Measurements from ENCODE around the gene EPS8L3. TPM values are rescaled to one million over a fixed set of nuclear protein-coding genes. Genes with fewer than 3 reads are reported as not detected.

The EPS8L3 gene
- polyA plus RNA-seq, 1 donor from 2014 or later = not detected

DNA sequence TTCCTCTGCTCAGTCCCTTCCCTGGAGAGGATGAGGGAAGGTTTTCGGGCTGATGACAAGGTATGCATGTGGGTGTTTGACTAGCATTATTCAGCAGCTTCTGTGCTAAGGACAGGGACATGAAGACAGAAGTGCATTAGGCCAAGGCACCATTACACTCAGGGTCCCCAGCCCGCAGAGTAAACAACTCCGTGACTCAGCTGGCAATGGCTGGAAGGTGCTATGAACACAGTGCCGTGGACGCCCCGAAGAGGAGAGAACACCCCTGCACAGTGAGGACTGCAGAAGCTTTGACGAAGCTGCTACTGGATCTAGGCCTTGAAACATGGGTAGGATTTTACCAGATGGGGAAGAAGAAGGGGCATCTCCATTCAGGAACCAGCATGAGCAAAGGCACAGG lies 13.7 kb upstream of the EPS8L3 start:
- Histone ChIP-seq H3K36me3 (ENCODE audit: insufficient read depth, low read length) (no peaks in the 10 kb centered on the region), H3K4me3 (ENCODE audit: low read length) (no peak overlapping the region), H2AFZ (ENCODE audit: low read depth, low read length) (peak overlapping the region; percentile 33), H3K79me2 (replicated peaks; ENCODE audit: insufficient read depth, low read length) (no peaks in the 10 kb centered on the region), H3F3A (ENCODE audit: insufficient read depth, low read length, poor library complexity, severe bottlenecking) (no peaks in the 10 kb centered on the region), H3K9me3 (ENCODE audit: low read length) (peaks cover 4% of the 10 kb centered on the region), H4K20me1 (ENCODE audit: insufficient read depth) (no peaks in the 10 kb centered on the region), H3K27ac (ENCODE audit: low read length) (no peak overlapping the region), H3K4me2 (ENCODE audit: low read length) (no peak overlapping the region), H3K27me3 (ENCODE audit: insufficient read depth, low read depth, low read length) (no peaks in the 10 kb centered on the region), H3K9me2 (ENCODE audit: insufficient read depth, low read length) (no peaks in the 10 kb centered on the region), H3K9ac (ENCODE audit: low read length) (no peak overlapping the region)
- TF ChIP-seq, protein P1, sequence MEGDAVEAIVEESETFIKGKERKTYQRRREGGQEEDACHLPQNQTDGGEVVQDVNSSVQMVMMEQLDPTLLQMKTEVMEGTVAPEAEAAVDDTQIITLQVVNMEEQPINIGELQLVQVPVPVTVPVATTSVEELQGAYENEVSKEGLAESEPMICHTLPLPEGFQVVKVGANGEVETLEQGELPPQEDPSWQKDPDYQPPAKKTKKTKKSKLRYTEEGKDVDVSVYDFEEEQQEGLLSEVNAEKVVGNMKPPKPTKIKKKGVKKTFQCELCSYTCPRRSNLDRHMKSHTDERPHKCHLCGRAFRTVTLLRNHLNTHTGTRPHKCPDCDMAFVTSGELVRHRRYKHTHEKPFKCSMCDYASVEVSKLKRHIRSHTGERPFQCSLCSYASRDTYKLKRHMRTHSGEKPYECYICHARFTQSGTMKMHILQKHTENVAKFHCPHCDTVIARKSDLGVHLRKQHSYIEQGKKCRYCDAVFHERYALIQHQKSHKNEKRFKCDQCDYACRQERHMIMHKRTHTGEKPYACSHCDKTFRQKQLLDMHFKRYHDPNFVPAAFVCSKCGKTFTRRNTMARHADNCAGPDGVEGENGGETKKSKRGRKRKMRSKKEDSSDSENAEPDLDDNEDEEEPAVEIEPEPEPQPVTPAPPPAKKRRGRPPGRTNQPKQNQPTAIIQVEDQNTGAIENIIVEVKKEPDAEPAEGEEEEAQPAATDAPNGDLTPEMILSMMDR (IDR thresholded peaks at IDR 0.05; ENCODE audit: poor library complexity, severe bottlenecking) = no peak
- TF ChIP-seq EZH2 (IDR thresholded peaks at IDR 0.05; ENCODE audit: borderline replicate concordance, insufficient read depth, low read length, poor library complexity, severe bottlenecking) (no peak), MXI1 (conservative IDR thresholded peaks at IDR 0.05; ENCODE audit: poor library complexity, severe bottlenecking) (no peak), TAF1 (IDR thresholded peaks at IDR 0.05; ENCODE audit: low read depth) (no peak), SMC3 (conservative IDR thresholded peaks at IDR 0.05; ENCODE audit: poor library complexity) (no peak), POLR2AphosphoS5 (IDR thresholded peaks at IDR 0.05) (no peak)
- TF ChIP-seq, protein P2, sequence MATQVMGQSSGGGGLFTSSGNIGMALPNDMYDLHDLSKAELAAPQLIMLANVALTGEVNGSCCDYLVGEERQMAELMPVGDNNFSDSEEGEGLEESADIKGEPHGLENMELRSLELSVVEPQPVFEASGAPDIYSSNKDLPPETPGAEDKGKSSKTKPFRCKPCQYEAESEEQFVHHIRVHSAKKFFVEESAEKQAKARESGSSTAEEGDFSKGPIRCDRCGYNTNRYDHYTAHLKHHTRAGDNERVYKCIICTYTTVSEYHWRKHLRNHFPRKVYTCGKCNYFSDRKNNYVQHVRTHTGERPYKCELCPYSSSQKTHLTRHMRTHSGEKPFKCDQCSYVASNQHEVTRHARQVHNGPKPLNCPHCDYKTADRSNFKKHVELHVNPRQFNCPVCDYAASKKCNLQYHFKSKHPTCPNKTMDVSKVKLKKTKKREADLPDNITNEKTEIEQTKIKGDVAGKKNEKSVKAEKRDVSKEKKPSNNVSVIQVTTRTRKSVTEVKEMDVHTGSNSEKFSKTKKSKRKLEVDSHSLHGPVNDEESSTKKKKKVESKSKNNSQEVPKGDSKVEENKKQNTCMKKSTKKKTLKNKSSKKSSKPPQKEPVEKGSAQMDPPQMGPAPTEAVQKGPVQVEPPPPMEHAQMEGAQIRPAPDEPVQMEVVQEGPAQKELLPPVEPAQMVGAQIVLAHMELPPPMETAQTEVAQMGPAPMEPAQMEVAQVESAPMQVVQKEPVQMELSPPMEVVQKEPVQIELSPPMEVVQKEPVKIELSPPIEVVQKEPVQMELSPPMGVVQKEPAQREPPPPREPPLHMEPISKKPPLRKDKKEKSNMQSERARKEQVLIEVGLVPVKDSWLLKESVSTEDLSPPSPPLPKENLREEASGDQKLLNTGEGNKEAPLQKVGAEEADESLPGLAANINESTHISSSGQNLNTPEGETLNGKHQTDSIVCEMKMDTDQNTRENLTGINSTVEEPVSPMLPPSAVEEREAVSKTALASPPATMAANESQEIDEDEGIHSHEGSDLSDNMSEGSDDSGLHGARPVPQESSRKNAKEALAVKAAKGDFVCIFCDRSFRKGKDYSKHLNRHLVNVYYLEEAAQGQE (IDR thresholded peaks at IDR 0.05; ENCODE audit: borderline replicate concordance) = no peak

DNA sequence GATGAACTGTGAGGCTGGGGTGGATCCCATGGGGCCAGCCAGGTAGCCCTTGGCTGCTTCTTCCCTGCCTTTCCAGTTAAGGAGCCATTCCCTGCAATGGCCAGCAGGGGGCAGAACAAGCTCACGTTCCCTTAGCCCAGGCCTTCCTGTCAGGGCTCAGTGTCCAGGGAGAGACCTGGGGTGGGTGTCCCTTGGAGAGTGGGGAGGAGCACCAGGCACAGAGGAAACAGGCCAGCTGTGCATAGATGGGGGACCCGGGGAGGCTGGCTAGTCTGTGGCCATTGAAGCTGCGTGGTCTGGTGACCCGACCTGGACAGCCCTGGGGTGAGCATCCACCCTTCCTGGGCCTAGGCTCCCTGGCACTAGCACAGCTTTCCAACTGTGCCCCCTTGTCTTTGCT lies 13.2 kb upstream of the EPS8L3 start:
- no peaks in the 10 kb centered on the region for H3F3A ChIP-seq (ENCODE audit: insufficient read depth, low read length, poor library complexity, severe bottlenecking)
- H3K27me3 ChIP-seq (ENCODE audit: insufficient read depth, low read depth, low read length) = no peaks in the 10 kb centered on the region
- no peaks in the 10 kb centered on the region for H4K20me1 ChIP-seq (ENCODE audit: insufficient read depth)
- H3K27ac ChIP-seq (ENCODE audit: low read length) = no peak overlapping the region
- H3K9ac ChIP-seq (ENCODE audit: low read length) = peak overlapping the region; percentile 12
- no peak overlapping the region for H3K4me3 ChIP-seq (ENCODE audit: low read length)
- H3K9me3 ChIP-seq (ENCODE audit: low read length) = peaks cover 4% of the 10 kb centered on the region
- H3K79me2 ChIP-seq (replicated peaks; ENCODE audit: insufficient read depth, low read length) = no peaks in the 10 kb centered on the region
- TF ChIP-seq, protein P2 (IDR thresholded peaks at IDR 0.05; ENCODE audit: borderline replicate concordance) = no peak
- TF ChIP-seq RAD21 (conservative IDR thresholded peaks at IDR 0.05) (peak; percentile 99), EP300 (conservative IDR thresholded peaks at IDR 0.05; ENCODE audit: poor library complexity, severe bottlenecking) (no peak), MXI1 (conservative IDR thresholded peaks at IDR 0.05; ENCODE audit: poor library complexity, severe bottlenecking) (peak; percentile 35), SMC3 (conservative IDR thresholded peaks at IDR 0.05; ENCODE audit: poor library complexity) (peak; percentile 99), EZH2 (IDR thresholded peaks at IDR 0.05; ENCODE audit: borderline replicate concordance, insufficient read depth, low read length, poor library complexity, severe bottlenecking) (no peak), TAF1 (IDR thresholded peaks at IDR 0.05; ENCODE audit: low read depth) (no peak), POLR2AphosphoS5 (IDR thresholded peaks at IDR 0.05) (no peak)
- TF ChIP-seq, protein P1 (IDR thresholded peaks at IDR 0.05; ENCODE audit: poor library complexity, severe bottlenecking) = peak; percentile 98
- H2AFZ ChIP-seq (ENCODE audit: low read depth, low read length) = peak overlapping the region; percentile 33
- H3K9me2 ChIP-seq (ENCODE audit: insufficient read depth, low read length) = no peaks in the 10 kb centered on the region
- H3K4me2 ChIP-seq (ENCODE audit: low read length) = no peak overlapping the region
- no peaks in the 10 kb centered on the region for H3K36me3 ChIP-seq (ENCODE audit: insufficient read depth, low read length)

Measured in neural cell (in vitro differentiated cells).